Measurements from ENCODE around the gene KCNJ3.

The KCNJ3 gene

GRCh38 chr2:154771664-154772284 is 73.3 kb downstream of the KCNJ3 start:
- peaks cover 0 to 3% (median 0%) of the 10 kb centered on the region in 4 donors for H3K4me1 ChIP-seq
- no peak for DNase-seq
- intact Hi-C loops (cut with DNase I; ENCODE audit: low total_unique reads): no loop called here
- H3K27me3 ChIP-seq: no peaks in the 10 kb centered on the region
- no peaks in the 10 kb centered on the region for H3K9me3 ChIP-seq
- no peak overlapping the region for H3K4me3 ChIP-seq
- no peak for TF ChIP-seq CTCF (IDR thresholded peaks at IDR 0.05)
- no peak overlapping the region for H3K27ac ChIP-seq
- no peaks in the 10 kb centered on the region for H3K36me3 ChIP-seq

- Histone ChIP-seq H3K4me3 (no peak overlapping the region), H3K9me3 (no peaks in the 10 kb centered on the region), H3K4me1 (peaks cover 0 to 8% (median 0%) of the 10 kb centered on the region in 4 donors), H3K27ac (no peak overlapping the region), H3K27me3 (no peaks in the 10 kb centered on the region), H3K36me3 (no peaks in the 10 kb centered on the region)
- TF ChIP-seq CTCF (IDR thresholded peaks at IDR 0.05): no peak
- intact Hi-C loops (cut with DNase I; ENCODE audit: low total_unique reads): no loop called here
- DNase-seq: no peak
Measured at GRCh38 chr2:154776825-154777224, 78.3 kb downstream of the KCNJ3 start.

GRCh38 chr2:154794406-154794805 is 95.9 kb downstream of the KCNJ3 start:
- DNase-seq: no peak
- no peak overlapping the region for H3K4me3 ChIP-seq
- H3K4me1 ChIP-seq: peaks cover 0 to 14% (median 3%) of the 10 kb centered on the region in 4 donors
- no peaks in the 10 kb centered on the region for H3K27me3 ChIP-seq
- H3K36me3 ChIP-seq: no peaks in the 10 kb centered on the region
- intact Hi-C loops (cut with DNase I; ENCODE audit: low total_unique reads): no loop called here
- TF ChIP-seq CTCF (IDR thresholded peaks at IDR 0.05): no peak
- H3K9me3 ChIP-seq: no peaks in the 10 kb centered on the region
- H3K27ac ChIP-seq: no peak overlapping the region

- TF ChIP-seq CTCF (IDR thresholded peaks at IDR 0.05): no peak
- DNase-seq: no peak
- Histone ChIP-seq H3K36me3 (no peaks in the 10 kb centered on the region), H3K27ac (no peak overlapping the region), H3K4me3 (no peak overlapping the region), H3K9me3 (no peaks in the 10 kb centered on the region), H3K4me1 (peaks cover 0 to 14% (median 3%) of the 10 kb centered on the region in 4 donors), H3K27me3 (no peaks in the 10 kb centered on the region)
- intact Hi-C loops (cut with DNase I; ENCODE audit: low total_unique reads): no loop called here
Measured at GRCh38 chr2:154795651-154796050, 97.2 kb downstream of the KCNJ3 start.

GRCh38 chr2:154804451-154804850 is 106.0 kb downstream of the KCNJ3 start:
- Histone ChIP-seq H3K27me3 (no peaks in the 10 kb centered on the region), H3K4me1 (no peaks in the 10 kb centered on the region), H3K9me3 (no peaks in the 10 kb centered on the region), H3K27ac (no peak overlapping the region), H3K36me3 (peaks cover 0 to 5% (median 0%) of the 10 kb centered on the region in 3 donors), H3K4me3 (no peak overlapping the region)
- intact Hi-C loops (cut with DNase I; ENCODE audit: low total_unique reads): no loop called here
- no peak for DNase-seq
- no peak for TF ChIP-seq CTCF (IDR thresholded peaks at IDR 0.05)

- intact Hi-C loops (cut with DNase I; ENCODE audit: low total_unique reads): no loop called here
- TF ChIP-seq CTCF (IDR thresholded peaks at IDR 0.05): no peak
- DNase-seq: no peak
- Histone ChIP-seq H3K27me3 (no peaks in the 10 kb centered on the region), H3K36me3 (no peaks in the 10 kb centered on the region), H3K4me3 (no peak overlapping the region), H3K9me3 (no peaks in the 10 kb centered on the region), H3K27ac (no peak overlapping the region), H3K4me1 (no peaks in the 10 kb centered on the region)
Measured at GRCh38 chr2:154813636-154814035, 115.1 kb downstream of the KCNJ3 start.
